ENCODE measurements around the gene BECN2.

DNA sequence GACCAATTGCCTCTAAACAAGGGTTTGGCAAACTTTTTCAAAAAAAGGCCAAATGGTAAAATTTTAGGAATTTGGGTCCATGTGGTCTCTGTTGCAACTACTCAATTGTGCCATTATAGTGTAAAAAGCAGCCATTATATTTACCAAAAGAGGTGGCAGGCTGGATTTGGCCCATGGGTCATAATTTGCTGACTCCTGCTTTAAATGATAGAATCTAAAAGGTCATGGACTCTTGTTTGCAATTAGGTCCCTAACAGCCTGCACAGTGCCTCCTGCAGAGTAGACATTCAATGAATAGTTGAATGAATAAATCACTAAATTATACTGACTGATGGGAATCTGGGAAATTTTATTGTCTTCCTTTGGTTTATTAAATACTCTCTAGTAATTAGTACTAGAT, 6.2 kb downstream of the BECN2 start:
- no peak for TF ChIP-seq EP300 (IDR thresholded peaks at IDR 0.05; ENCODE audit: borderline replicate concordance in 1 of 2, low read depth in 1 of 2, low read length in 1 of 2)
- TF ChIP-seq, protein P1, sequence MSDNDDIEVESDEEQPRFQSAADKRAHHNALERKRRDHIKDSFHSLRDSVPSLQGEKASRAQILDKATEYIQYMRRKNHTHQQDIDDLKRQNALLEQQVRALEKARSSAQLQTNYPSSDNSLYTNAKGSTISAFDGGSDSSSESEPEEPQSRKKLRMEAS (IDR thresholded peaks at IDR 0.05; ENCODE audit: low read depth): no peak
- TF ChIP-seq, protein P2, sequence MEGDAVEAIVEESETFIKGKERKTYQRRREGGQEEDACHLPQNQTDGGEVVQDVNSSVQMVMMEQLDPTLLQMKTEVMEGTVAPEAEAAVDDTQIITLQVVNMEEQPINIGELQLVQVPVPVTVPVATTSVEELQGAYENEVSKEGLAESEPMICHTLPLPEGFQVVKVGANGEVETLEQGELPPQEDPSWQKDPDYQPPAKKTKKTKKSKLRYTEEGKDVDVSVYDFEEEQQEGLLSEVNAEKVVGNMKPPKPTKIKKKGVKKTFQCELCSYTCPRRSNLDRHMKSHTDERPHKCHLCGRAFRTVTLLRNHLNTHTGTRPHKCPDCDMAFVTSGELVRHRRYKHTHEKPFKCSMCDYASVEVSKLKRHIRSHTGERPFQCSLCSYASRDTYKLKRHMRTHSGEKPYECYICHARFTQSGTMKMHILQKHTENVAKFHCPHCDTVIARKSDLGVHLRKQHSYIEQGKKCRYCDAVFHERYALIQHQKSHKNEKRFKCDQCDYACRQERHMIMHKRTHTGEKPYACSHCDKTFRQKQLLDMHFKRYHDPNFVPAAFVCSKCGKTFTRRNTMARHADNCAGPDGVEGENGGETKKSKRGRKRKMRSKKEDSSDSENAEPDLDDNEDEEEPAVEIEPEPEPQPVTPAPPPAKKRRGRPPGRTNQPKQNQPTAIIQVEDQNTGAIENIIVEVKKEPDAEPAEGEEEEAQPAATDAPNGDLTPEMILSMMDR (IDR thresholded peaks at IDR 0.05): no peak
